ENCODE data around the gene FANCF.
A peak's percentile ranks its signal among the peaks of the same experiment; 100 is the strongest.

Gene FANCF

DNA sequence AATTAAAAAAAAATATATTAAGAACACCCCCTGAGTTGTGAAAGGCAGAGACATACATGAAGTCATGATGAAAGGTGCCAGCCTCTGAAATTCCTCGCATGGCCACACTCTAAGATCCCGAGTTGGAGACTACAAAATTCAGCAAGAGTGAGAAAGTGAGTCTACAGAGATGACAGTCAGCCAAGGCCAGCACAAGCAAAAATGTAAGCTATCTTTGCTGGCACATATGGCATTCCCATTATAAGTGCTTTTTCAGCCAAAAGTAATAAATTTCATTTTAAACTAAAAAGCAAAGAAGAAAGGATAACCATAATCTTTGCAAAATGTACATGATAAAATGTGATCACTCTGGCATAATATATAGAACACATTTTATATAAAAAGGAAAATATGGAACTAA is 40.6 kb downstream of the FANCF start:
- Histone ChIP-seq H3K9me2 (replicated peaks; ENCODE audit: insufficient read depth, low read length) (no peaks in the 10 kb centered on the region), H3K36me3 (replicated peaks; ENCODE audit: insufficient read depth, low read length) (no peaks in the 10 kb centered on the region), H3K79me2 (ENCODE audit: low read length) (no peaks in the 10 kb centered on the region), H3K9ac (ENCODE audit: low read length) (no peak overlapping the region), H2AFZ (ENCODE audit: low read length) (no peak overlapping the region), H3K4me3 (ENCODE audit: low read length) (no peak overlapping the region), H3K4me1 (ENCODE audit: low read length) (peaks cover 29% of the 10 kb centered on the region), H4K20me1 (ENCODE audit: insufficient read depth, low read length) (no peaks in the 10 kb centered on the region), H3K4me2 (ENCODE audit: low read depth, low read length) (no peak overlapping the region), H3F3A (ENCODE audit: insufficient read depth, low read length) (peaks cover 27% of the 10 kb centered on the region), H3K9me3 (replicated peaks; ENCODE audit: insufficient read depth, low read length) (no peaks in the 10 kb centered on the region), H3K27me3 (replicated peaks; ENCODE audit: insufficient read depth, low read length) (no peaks in the 10 kb centered on the region), H3K27ac (ENCODE audit: low read length) (no peak overlapping the region)
- TF ChIP-seq, protein P1, sequence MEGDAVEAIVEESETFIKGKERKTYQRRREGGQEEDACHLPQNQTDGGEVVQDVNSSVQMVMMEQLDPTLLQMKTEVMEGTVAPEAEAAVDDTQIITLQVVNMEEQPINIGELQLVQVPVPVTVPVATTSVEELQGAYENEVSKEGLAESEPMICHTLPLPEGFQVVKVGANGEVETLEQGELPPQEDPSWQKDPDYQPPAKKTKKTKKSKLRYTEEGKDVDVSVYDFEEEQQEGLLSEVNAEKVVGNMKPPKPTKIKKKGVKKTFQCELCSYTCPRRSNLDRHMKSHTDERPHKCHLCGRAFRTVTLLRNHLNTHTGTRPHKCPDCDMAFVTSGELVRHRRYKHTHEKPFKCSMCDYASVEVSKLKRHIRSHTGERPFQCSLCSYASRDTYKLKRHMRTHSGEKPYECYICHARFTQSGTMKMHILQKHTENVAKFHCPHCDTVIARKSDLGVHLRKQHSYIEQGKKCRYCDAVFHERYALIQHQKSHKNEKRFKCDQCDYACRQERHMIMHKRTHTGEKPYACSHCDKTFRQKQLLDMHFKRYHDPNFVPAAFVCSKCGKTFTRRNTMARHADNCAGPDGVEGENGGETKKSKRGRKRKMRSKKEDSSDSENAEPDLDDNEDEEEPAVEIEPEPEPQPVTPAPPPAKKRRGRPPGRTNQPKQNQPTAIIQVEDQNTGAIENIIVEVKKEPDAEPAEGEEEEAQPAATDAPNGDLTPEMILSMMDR (IDR thresholded peaks at IDR 0.05; ENCODE audit: low read length), result no peak
- TF ChIP-seq EZH2 (optimal IDR thresholded peaks at IDR 0.05; ENCODE audit: low read depth, low read length) (no peak), EZH2phosphoT487 (IDR thresholded peaks at IDR 0.05; ENCODE audit: low read length) (no peak)
- DNase-seq, result no peak

DNA sequence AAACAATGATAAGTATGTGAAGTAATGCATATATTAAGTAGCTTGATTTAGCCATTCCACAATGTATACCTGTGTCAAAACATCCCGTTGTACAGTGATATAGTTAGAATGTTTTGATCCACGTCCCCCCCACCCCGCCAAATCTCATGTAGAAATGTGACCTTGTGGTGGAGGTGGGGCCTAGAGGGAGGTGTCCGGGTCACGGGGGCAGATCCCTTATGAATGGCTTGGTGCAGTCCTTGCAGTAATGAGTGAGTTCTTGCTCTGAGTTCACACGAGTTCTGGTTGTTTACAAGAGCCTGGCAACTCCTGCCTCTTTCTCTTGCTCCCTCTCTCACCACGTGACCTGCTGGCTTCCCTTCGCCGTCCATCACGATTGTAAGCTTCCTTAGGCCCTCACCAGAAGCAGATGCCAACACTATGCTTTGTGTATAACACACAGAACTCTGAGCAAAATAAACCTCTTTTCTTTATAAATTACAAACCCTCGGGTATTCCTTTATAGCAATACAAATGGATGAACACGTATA is 41.6 kb downstream of the FANCF start:
- no peak overlapping the region for H3K27ac ChIP-seq (ENCODE audit: low read length)
- peaks cover 27% of the 10 kb centered on the region for H3F3A ChIP-seq (ENCODE audit: insufficient read depth, low read length)
- no peak overlapping the region for H3K4me3 ChIP-seq (ENCODE audit: low read length)
- H3K79me2 ChIP-seq (ENCODE audit: low read length), result no peaks in the 10 kb centered on the region
- H3K9me3 ChIP-seq (replicated peaks; ENCODE audit: insufficient read depth, low read length), result no peaks in the 10 kb centered on the region
- H4K20me1 ChIP-seq (ENCODE audit: insufficient read depth, low read length), result no peaks in the 10 kb centered on the region
- no peak overlapping the region for H2AFZ ChIP-seq (ENCODE audit: low read length)
- no peak for DNase-seq
- no peaks in the 10 kb centered on the region for H3K9me2 ChIP-seq (replicated peaks; ENCODE audit: insufficient read depth, low read length)
- peaks cover 38% of the 10 kb centered on the region for H3K4me1 ChIP-seq (ENCODE audit: low read length)
- no peaks in the 10 kb centered on the region for H3K27me3 ChIP-seq (replicated peaks; ENCODE audit: insufficient read depth, low read length)
- H3K9ac ChIP-seq (ENCODE audit: low read length), result no peak overlapping the region
- TF ChIP-seq, protein P1 (IDR thresholded peaks at IDR 0.05; ENCODE audit: low read length), result no peak
- TF ChIP-seq EZH2 (optimal IDR thresholded peaks at IDR 0.05; ENCODE audit: low read depth, low read length), result no peak
- TF ChIP-seq EZH2phosphoT487 (IDR thresholded peaks at IDR 0.05; ENCODE audit: low read length), result no peak
- H3K4me2 ChIP-seq (ENCODE audit: low read depth, low read length), result no peak overlapping the region
- H3K36me3 ChIP-seq (replicated peaks; ENCODE audit: insufficient read depth, low read length), result no peaks in the 10 kb centered on the region

DNA sequence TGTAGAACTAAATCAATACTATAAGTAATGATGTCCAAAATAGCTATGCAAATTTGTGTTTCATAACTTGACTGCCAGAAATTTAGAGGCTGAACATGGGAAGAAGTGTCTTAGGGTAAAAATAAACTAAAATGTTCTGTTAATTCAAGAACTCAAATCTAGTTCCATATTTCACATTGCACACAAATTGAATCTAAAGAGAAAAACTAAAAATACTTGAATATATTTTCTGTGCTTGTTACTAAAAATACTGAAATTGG is 43.5 kb downstream of the FANCF start:
- H3K4me1 ChIP-seq (ENCODE audit: low read length), result peaks cover 56% of the 10 kb centered on the region
- peak overlapping the region; percentile 35 for H3K4me3 ChIP-seq (ENCODE audit: low read length)
- H3K9me3 ChIP-seq (replicated peaks; ENCODE audit: insufficient read depth, low read length), result no peaks in the 10 kb centered on the region
- H4K20me1 ChIP-seq (ENCODE audit: insufficient read depth, low read length), result no peaks in the 10 kb centered on the region
- peaks cover 37% of the 10 kb centered on the region for H3F3A ChIP-seq (ENCODE audit: insufficient read depth, low read length)
- peak; percentile 27 for DNase-seq
- H3K27me3 ChIP-seq (replicated peaks; ENCODE audit: insufficient read depth, low read length), result no peaks in the 10 kb centered on the region
- peak overlapping the region; percentile 46; the same call in 1 of the 2 replicates for H3K9ac ChIP-seq (ENCODE audit: low read length)
- no peaks in the 10 kb centered on the region for H3K36me3 ChIP-seq (replicated peaks; ENCODE audit: insufficient read depth, low read length)
- peak overlapping the region; percentile 87; the same call in 1 of the 2 replicates for H3K27ac ChIP-seq (ENCODE audit: low read length)
- TF ChIP-seq EZH2 (optimal IDR thresholded peaks at IDR 0.05; ENCODE audit: low read depth, low read length) (no peak), EZH2phosphoT487 (IDR thresholded peaks at IDR 0.05; ENCODE audit: low read length) (no peak)
- H3K9me2 ChIP-seq (replicated peaks; ENCODE audit: insufficient read depth, low read length), result no peaks in the 10 kb centered on the region
- peak overlapping the region; percentile 89 for H3K4me2 ChIP-seq (ENCODE audit: low read depth, low read length)
- 0 out of 2 replicates have a peak overlapping the region, but pooled peaks have one; percentile 1 for H2AFZ ChIP-seq (ENCODE audit: low read length)
- no peaks in the 10 kb centered on the region for H3K79me2 ChIP-seq (ENCODE audit: low read length)

DNA sequence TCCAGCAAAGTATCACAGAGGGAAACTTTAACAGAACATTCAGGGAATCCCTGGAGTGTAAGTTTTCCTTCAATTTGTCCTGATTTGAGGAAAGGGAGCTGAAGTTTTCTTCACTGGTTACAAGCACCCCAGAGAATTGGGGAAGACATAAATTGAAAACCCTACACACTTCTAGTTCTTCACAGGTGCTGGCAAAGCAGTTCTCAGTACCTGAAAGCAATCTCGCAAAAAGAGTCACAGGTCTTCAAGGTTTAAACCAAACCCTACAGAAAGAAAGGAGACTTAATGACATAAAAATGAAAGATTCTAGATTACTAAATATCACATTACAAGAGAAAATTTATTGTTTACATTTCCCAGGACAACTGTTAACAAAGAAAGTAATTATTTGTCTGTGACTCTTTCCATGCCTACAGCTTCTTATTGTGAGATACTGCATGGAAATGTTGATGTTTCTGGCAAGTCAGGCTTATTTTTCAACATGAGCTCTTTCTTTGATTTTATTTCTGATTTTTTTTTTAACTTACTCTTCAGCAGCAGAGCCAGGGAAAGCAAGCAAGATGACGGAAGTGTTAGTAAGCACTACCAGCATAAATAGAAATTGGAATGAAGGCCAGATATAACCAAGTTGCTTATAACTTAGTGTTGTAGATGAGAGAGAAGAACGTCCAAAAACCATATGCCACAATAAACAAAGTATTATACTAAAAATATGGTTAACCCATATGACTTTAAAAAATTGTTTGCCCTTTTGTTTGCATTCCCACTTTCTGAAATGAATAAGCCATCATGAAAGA is 44.1 kb downstream of the FANCF start:
- Histone ChIP-seq H3K4me1 (ENCODE audit: low read length) (peaks cover 57% of the 10 kb centered on the region), H3K36me3 (replicated peaks; ENCODE audit: insufficient read depth, low read length) (no peaks in the 10 kb centered on the region), H3K9ac (ENCODE audit: low read length) (peak overlapping the region; percentile 46; the same call in 1 of the 2 replicates), H3K27ac (ENCODE audit: low read length) (peak overlapping the region; percentile 87), H3K4me3 (ENCODE audit: low read length) (peak overlapping the region; percentile 35), H3K9me2 (replicated peaks; ENCODE audit: insufficient read depth, low read length) (no peaks in the 10 kb centered on the region), H3F3A (ENCODE audit: insufficient read depth, low read length) (peaks cover 37% of the 10 kb centered on the region), H3K4me2 (ENCODE audit: low read depth, low read length) (peak overlapping the region; percentile 89), H3K9me3 (replicated peaks; ENCODE audit: insufficient read depth, low read length) (no peaks in the 10 kb centered on the region), H3K79me2 (ENCODE audit: low read length) (no peaks in the 10 kb centered on the region), H4K20me1 (ENCODE audit: insufficient read depth, low read length) (no peaks in the 10 kb centered on the region), H3K27me3 (replicated peaks; ENCODE audit: insufficient read depth, low read length) (no peaks in the 10 kb centered on the region), H2AFZ (ENCODE audit: low read length) (peak overlapping the region; percentile 32; the same call in 1 of the 2 replicates)
- no peak for TF ChIP-seq EZH2 (optimal IDR thresholded peaks at IDR 0.05; ENCODE audit: low read depth, low read length)
- TF ChIP-seq, protein P1 (IDR thresholded peaks at IDR 0.05; ENCODE audit: low read length), result no peak
- no peak for TF ChIP-seq EZH2phosphoT487 (IDR thresholded peaks at IDR 0.05; ENCODE audit: low read length)
- DNase-seq, result peak; percentile 77

All from MM.1S (cell line).